Spleen (tissue), 11 donors: ENCODE data around the gene MACROD2. TPM values are rescaled to one million over a fixed set of nuclear protein-coding genes. Genes with fewer than 3 reads are reported as not detected.

Source experiments
- DNase-seq: peaks from one replicate; pipeline ENCODE4 v3.0.0-alpha.2; 2020
- H3K27ac ChIP-seq, 8 donors: fragments of 200-600 bp; sonication (generic) in 7 of 8; 1 replicate in 4 of 8; 2 replicates in 4 of 8; pipeline versions ENCODE4 v1.5.0 to v1.8.0; 2016 to 2021; ENCODE audit warnings: inconsistent platforms in 4 of 8, mild to moderate bottlenecking in 4 of 8, moderate library complexity in 1 of 8
- H3K27me3 ChIP-seq, 7 donors: fragments of 200-600 bp; sonication (generic) in 6 of 7; replicated peaks in 1 of 7; 1 replicate in 4 of 7; 2 replicates in 3 of 7; pipeline versions ENCODE4 v1.5.0 to v1.8.0; 2016 to 2021; ENCODE audit warnings: inconsistent platforms in 3 of 7, mild to moderate bottlenecking in 1 of 7
- H3K36me3 ChIP-seq, 6 donors: fragments of 200-600 bp; sonication (generic) in 5 of 6; 1 replicate in 4 of 6; 2 replicates in 2 of 6; pipeline versions ENCODE4 v1.5.0 to v1.8.0; 2016 to 2021; ENCODE audit warnings: inconsistent platforms in 2 of 6
- H3K4me1 ChIP-seq, 6 donors: fragments of 200-600 bp; sonication (generic) in 5 of 6; 1 replicate in 3 of 6; 2 replicates in 3 of 6; pipeline versions ENCODE4 v1.5.0 to v1.8.0; 2016 to 2021; ENCODE audit warnings: inconsistent platforms in 3 of 6
- H3K4me3 ChIP-seq, 8 donors: fragments of 200-600 bp; sonication (generic) in 7 of 8; 1 replicate in 4 of 8; 2 replicates in 4 of 8; pipeline versions ENCODE4 v1.5.0 to v1.8.0; 2016 to 2021; ENCODE audit warnings: inconsistent platforms in 4 of 8, mild to moderate bottlenecking in 4 of 8, moderate library complexity in 2 of 8
- H3K9me3 ChIP-seq, 8 donors: fragments of 200-600 bp; sonication (generic) in 7 of 8; 1 replicate in 4 of 8; 2 replicates in 4 of 8; pipeline versions ENCODE4 v1.5.0 to v1.8.0; 2016 to 2021; ENCODE audit warnings: inconsistent platforms in 4 of 8
- POLR2A ChIP-seq, 3 donors: fragments of 450-650 bp; IDR thresholded peaks; one replicate each; pipeline ENCODE4 v1.5.1; 2017; ENCODE audit warnings: antibody characterized with exemption in 3 of 3, mild to moderate bottlenecking in 1 of 3
- POLR2AphosphoS5 ChIP-seq, 3 donors: sonication (generic); formaldehyde crosslinking; IDR thresholded peaks; one replicate each; pipeline ENCODE4 v1.5.1; 2017; ENCODE audit warnings: antibody characterized with exemption in 3 of 3
- WGBS, 5 donors: extraction: QIAGEN DNeasy Blood & Tissue Kit in 3 of 5; methylation state at CpG; one replicate each; pipeline versions ENCODE4 v1.1.5 to v1.1.7; 2013 to 2018; 5-methylcytosine and 5-hydroxymethylcytosine counted together
- intact Hi-C: fragments of 100-400 bp; cut with DNase I; formaldehyde crosslinking; loops from one replicate; pipeline ENCODE4 v1.15.0; 2023; ENCODE audit warnings: low total_unique reads
- polyA plus RNA-seq, 3 donors: library from polyadenylated mRNA; stranded (reverse); fragments of 200-250 nt; gene quantifications; one replicate each; pipeline ENCODE4 v1.2.1, GENCODE V29; 2013
- total RNA-seq, 7 donors: library from RNA; depleted of rRNA in 3 of 7; stranded (reverse); fragments of >200 nt in 3 of 7; fragmentation: NEBNext Ultra II Directional in 4 of 7; extraction: Animal tissue kit (Norgen Biotek cat#: 25700) in 4 of 7; gene quantifications; one replicate each; pipeline versions ENCODE4 v1.1.0 to v1.2.1, GENCODE V29; 2016 to 2021
- TF ChIP-seq, protein P1 (sequence below), 11 experiments: fragments of 200-600 bp in 7 of 11; fragments of 450-650 bp in 4 of 11; sonication (generic) in 4 of 11; IDR thresholded peaks in 8 of 11; conservative IDR thresholded peaks in 3 of 11; 1 replicate in 7 of 11; 2 replicates in 4 of 11; pipeline versions ENCODE4 v1.4.0 to v1.8.0; 2016 to 2021; ENCODE audit warnings: antibody characterized with exemption in 11 of 11, inconsistent platforms in 4 of 11, mild to moderate bottlenecking in 1 of 11
- donor health status: healthy with polysubstance abuse.
- donor health status: DM: no; HTN: no; CAD: no; lungs with moderate emphysema.
- donor health status: DM: no; HTN: no; CAD: no.
- donor health status: Bipolar disorder and iron deficiency.
- donor health status: healthy.
- donor health status: DM: no; HTN: no; CAD: no.
- donor health status: DM: yes; HTN: yes; CAD: no.

MACROD2 gene
- total and polyA plus RNA-seq, 10 donors: 1.5 to 4.7 (median 3.4) TPM

DNA sequence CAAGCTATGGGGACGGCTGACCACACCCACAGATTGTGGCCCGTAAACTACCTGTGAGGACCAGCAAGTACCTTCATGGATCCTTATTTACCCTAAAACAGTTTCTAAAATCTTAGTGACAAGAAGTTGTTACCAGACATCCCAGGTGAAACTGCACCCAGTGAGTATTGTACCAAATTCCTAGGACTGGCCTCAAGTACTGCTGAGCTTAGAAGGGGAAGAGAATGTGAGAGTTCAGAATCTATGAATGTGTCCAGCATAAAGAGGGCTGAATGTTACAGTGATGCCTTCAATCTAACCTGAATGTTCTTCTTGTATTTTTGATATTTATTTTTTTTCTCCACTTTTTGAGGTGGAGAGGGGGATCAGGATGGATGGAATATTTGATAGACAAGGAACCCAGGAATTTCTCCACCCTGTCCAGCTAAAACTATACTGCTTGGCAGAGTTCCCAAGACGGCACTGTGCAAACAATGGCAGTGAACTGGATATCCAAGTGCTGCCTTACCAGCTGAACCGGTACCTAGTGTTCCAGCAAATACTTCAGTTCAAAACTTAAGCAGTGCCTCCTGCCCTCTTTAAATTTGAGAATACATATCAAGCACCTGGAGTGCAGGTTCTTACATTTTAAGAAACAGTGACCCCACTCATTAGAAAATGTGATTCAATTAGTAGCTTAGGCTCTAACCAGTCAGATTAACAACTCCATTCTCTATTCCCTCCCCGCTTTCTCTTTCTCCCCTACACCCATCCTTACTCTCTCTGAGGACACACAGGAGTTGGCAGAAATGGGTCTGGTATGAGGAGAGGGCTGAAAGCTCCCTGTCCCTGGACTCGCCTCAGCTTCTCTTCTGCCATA is 769.4 kb downstream of the MACROD2 start:
- Histone ChIP-seq H3K9me3 (peaks cover 0 to 10% (median 0%) of the 10 kb centered on the region in 8 donors), H3K4me1 (no peaks in the 10 kb centered on the region), H3K36me3 (no peaks in the 10 kb centered on the region), H3K27ac (no peak overlapping the region), H3K4me3 (no peak overlapping the region), H3K27me3 (no peaks in the 10 kb centered on the region)
- TF ChIP-seq, protein P1, sequence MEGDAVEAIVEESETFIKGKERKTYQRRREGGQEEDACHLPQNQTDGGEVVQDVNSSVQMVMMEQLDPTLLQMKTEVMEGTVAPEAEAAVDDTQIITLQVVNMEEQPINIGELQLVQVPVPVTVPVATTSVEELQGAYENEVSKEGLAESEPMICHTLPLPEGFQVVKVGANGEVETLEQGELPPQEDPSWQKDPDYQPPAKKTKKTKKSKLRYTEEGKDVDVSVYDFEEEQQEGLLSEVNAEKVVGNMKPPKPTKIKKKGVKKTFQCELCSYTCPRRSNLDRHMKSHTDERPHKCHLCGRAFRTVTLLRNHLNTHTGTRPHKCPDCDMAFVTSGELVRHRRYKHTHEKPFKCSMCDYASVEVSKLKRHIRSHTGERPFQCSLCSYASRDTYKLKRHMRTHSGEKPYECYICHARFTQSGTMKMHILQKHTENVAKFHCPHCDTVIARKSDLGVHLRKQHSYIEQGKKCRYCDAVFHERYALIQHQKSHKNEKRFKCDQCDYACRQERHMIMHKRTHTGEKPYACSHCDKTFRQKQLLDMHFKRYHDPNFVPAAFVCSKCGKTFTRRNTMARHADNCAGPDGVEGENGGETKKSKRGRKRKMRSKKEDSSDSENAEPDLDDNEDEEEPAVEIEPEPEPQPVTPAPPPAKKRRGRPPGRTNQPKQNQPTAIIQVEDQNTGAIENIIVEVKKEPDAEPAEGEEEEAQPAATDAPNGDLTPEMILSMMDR (IDR thresholded peaks at IDR 0.05 in 8 of 11, conservative IDR thresholded peaks at IDR 0.05 in 3 of 11): no peak
- TF ChIP-seq POLR2A (IDR thresholded peaks at IDR 0.05) (no peak), POLR2AphosphoS5 (IDR thresholded peaks at IDR 0.05) (no peak)
- no peak for DNase-seq
- whole genome bisulfite sequencing, 5 donors: 72 to 89% (median 78%) methylated on average over 6 of the region's 6 CpGs
- intact Hi-C loops: no loop called here

DNA sequence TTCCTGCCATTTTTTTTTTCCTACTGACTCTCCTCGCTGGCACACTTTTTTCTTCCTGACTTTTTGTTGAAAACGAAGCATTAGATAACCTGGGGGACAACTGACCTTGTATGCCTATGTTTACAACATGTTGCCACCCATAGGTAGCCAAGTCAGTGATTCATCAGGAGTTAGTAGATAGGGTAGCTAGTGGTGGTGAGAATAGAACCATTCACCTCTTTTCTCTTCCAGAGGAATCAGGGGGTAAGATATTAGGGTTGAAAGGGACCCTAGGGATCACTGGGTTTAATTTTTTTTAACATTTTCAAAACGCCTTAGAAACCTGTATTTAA is 770.0 kb downstream of the MACROD2 start:
- no peak for DNase-seq
- Histone ChIP-seq H3K9me3 (peaks cover 0 to 10% (median 0%) of the 10 kb centered on the region in 8 donors), H3K4me3 (no peak overlapping the region), H3K36me3 (no peaks in the 10 kb centered on the region), H3K4me1 (no peaks in the 10 kb centered on the region), H3K27me3 (no peaks in the 10 kb centered on the region), H3K27ac (no peak overlapping the region)
- WGBS, 5 donors: 58 to 73% (median 60%) methylated on average over 3 of the region's 3 CpGs
- TF ChIP-seq POLR2AphosphoS5 (IDR thresholded peaks at IDR 0.05) (no peak), POLR2A (IDR thresholded peaks at IDR 0.05) (no peak)
- TF ChIP-seq, protein P1 (IDR thresholded peaks at IDR 0.05 in 8 of 11, conservative IDR thresholded peaks at IDR 0.05 in 3 of 11): no peak
- intact Hi-C loops: no loop called here

DNA sequence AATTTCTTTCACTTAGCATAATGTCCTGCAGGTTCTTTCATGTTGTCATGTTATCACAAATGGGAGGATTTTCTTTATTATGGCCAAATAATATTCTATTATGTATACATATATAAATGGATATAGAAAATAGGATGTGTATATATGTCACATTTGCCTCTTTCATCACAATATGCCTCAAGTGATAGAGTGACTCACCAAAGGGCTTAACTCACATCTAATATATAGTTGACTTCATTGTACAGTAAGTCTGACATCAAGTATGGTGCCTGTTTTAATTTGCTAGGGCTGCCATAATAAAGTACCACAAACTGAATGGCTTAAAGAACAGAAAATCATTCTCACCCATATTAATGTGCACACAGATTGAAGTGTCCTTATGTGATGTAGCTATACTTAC is 778.2 kb downstream of the MACROD2 start:
- intact Hi-C loops: no loop called here
- H3K27me3 ChIP-seq: no peaks in the 10 kb centered on the region
- no peaks in the 10 kb centered on the region for H3K4me1 ChIP-seq
- TF ChIP-seq, protein P1 (IDR thresholded peaks at IDR 0.05 in 8 of 11, conservative IDR thresholded peaks at IDR 0.05 in 3 of 11): no peak
- no peak for TF ChIP-seq POLR2A (IDR thresholded peaks at IDR 0.05)
- no peak for TF ChIP-seq POLR2AphosphoS5 (IDR thresholded peaks at IDR 0.05)
- no peak overlapping the region for H3K27ac ChIP-seq
- no peak for DNase-seq
- peaks cover 0 to 7% (median 0%) of the 10 kb centered on the region in 8 donors for H3K9me3 ChIP-seq
- no peaks in the 10 kb centered on the region for H3K36me3 ChIP-seq
- H3K4me3 ChIP-seq: no peak overlapping the region

DNA sequence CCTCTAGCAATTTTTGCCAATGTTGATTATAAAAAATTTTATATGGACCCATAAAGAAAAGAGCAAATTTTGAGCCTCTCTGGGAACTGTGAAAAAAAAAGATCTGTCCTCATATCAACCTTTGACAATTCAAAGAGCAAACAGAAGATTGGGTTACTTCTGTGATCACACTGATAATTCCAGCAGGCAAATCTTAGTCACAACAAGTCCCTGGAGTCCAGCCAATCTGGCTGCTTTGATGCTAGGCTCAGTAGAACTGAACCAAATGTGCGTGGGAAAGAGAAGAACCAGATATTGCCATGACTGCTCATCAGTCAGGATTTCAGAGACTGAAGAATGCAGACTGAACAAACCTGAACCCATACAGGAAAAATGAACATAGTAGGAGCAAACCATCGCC is 780.5 kb downstream of the MACROD2 start:
- no peak for DNase-seq
- no peaks in the 10 kb centered on the region for H3K36me3 ChIP-seq
- WGBS, 5 donors: 57 to 86% (median 85%) methylated on average over 2 of the region's 2 CpGs
- H3K27me3 ChIP-seq: no peaks in the 10 kb centered on the region
- H3K27ac ChIP-seq: no peak overlapping the region
- peaks cover 0 to 3% (median 0%) of the 10 kb centered on the region in 8 donors for H3K9me3 ChIP-seq
- TF ChIP-seq POLR2AphosphoS5 (IDR thresholded peaks at IDR 0.05) (no peak), POLR2A (IDR thresholded peaks at IDR 0.05) (no peak)
- TF ChIP-seq, protein P1 (IDR thresholded peaks at IDR 0.05 in 8 of 11, conservative IDR thresholded peaks at IDR 0.05 in 3 of 11): no peak
- no peak overlapping the region for H3K4me3 ChIP-seq
- intact Hi-C loops: no loop called here
- H3K4me1 ChIP-seq: no peaks in the 10 kb centered on the region
